ENCODE results near the gene SLC25A34. TPM values are rescaled to one million over a fixed set of nuclear protein-coding genes. Genes with fewer than 3 reads are reported as not detected.
A peak's percentile ranks its signal among the peaks of the same experiment; 100 is the strongest.

SLC25A34 gene
- total RNA-seq, 4 donors from 2014 or later: 0.66 to 0.97 (median 0.76) TPM

DNA sequence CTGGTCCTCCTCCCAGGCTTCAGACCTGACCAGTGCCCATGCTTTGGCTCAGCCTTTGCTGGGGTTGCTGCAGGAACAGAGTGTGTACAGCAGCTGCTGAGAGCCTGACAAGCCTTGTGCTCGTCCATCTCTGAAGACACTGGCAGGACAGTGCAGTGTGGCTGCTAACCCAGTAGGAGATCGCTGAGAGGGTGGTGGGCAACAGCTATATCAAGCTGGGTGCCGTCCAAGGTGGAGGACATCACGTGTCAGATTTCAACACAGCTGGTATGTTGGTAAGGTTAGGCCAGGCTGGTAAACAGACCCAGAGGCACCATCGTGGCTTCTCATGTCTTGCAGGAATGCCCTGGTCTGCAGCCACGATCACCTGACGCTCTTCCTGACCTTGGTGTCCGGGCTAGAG is 17.9 kb upstream of the SLC25A34 start:
- Histone ChIP-seq H3K27me3 (no peaks in the 10 kb centered on the region), H3K4me3 (no peak overlapping the region), H3K27ac (replicated peaks in 1 of 4) (peak overlapping the region in 3 of 4 donors; percentile 13 to 62 (median 16)), H3K4me1 (peaks cover 55 to 62% (median 61%) of the 10 kb centered on the region in 4 donors), H3K36me3 (peaks cover 53 to 74% (median 72%) of the 10 kb centered on the region in 4 donors), H3K9me3 (no peaks in the 10 kb centered on the region)
- WGBS: 97% methylated on average over 3 of the region's 8 CpGs
- DNase-seq (ENCODE audit: extremely low spot score): no peak
- TF ChIP-seq POLR2A (IDR thresholded peaks at IDR 0.05; ENCODE audit: low read depth) (no peak), POLR2AphosphoS5 (IDR thresholded peaks at IDR 0.05) (no peak), CTCF (IDR thresholded peaks at IDR 0.05) (no peak), EP300 (IDR thresholded peaks at IDR 0.05) (no peak)
- intact Hi-C loops (cut with DNase I): no loop called here

GRCh38 chr1:15719381-15720120 is 16.5 kb upstream of the SLC25A34 start:
- intact Hi-C loops (cut with DNase I): no loop called here
- Histone ChIP-seq H3K36me3 (peaks cover 60 to 87% (median 85%) of the 10 kb centered on the region in 4 donors), H3K27ac (replicated peaks in 1 of 4) (no peak overlapping the region)

DNA sequence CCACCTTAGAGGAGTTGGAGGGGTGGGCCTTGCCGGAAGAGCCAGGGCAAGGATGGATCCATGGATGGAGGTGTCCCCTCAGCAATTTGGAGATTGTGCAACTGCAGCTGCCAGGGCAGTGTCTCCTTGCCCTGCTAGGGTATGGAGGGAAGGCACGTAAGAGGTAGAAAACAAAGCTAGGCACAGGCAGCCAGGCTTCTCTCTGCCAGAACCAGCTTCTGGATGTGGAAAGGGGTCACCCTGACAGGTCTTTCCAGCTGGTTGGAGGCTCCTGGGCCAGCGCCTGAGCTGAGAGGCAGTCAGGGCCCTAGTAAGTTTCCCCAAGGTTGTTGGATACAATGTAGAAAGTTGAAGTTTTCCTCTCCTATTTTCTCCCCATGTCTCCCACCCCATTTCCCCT is 15.2 kb upstream of the SLC25A34 start:
- no peak for DNase-seq (ENCODE audit: extremely low spot score)
- Histone ChIP-seq H3K27ac (replicated peaks in 1 of 4) (no peak overlapping the region), H3K36me3 (peaks cover 68 to 100% (median 97%) of the 10 kb centered on the region in 4 donors), H3K4me1 (peaks cover 29 to 41% (median 36%) of the 10 kb centered on the region in 4 donors), H3K9me3 (no peaks in the 10 kb centered on the region), H3K4me3 (no peak overlapping the region), H3K27me3 (no peaks in the 10 kb centered on the region)
- TF ChIP-seq CTCF (IDR thresholded peaks at IDR 0.05): no peak
- TF ChIP-seq EP300 (IDR thresholded peaks at IDR 0.05): no peak
- TF ChIP-seq POLR2A (IDR thresholded peaks at IDR 0.05; ENCODE audit: low read depth): no peak
- no peak for TF ChIP-seq POLR2AphosphoS5 (IDR thresholded peaks at IDR 0.05)
- intact Hi-C loops (cut with DNase I): no loop called here
- 100% methylated on average over 3 of the region's 3 CpGs for WGBS

More at GRCh38 chr1:15719381-15720120, 16.5 kb upstream of the SLC25A34 start:
- no peaks in the 10 kb centered on the region for H3K27me3 ChIP-seq
- no peak for DNase-seq (ENCODE audit: extremely low spot score)
- peaks cover 42 to 49% (median 49%) of the 10 kb centered on the region in 4 donors for H3K4me1 ChIP-seq
- no peak overlapping the region for H3K4me3 ChIP-seq
- no peaks in the 10 kb centered on the region for H3K9me3 ChIP-seq
- TF ChIP-seq POLR2AphosphoS5 (IDR thresholded peaks at IDR 0.05): no peak
- TF ChIP-seq POLR2A (IDR thresholded peaks at IDR 0.05; ENCODE audit: low read depth): no peak
- no peak for TF ChIP-seq CTCF (IDR thresholded peaks at IDR 0.05)
- no peak for TF ChIP-seq EP300 (IDR thresholded peaks at IDR 0.05)
- 93% methylated on average over 12 of the region's 12 CpGs for WGBS

DNA sequence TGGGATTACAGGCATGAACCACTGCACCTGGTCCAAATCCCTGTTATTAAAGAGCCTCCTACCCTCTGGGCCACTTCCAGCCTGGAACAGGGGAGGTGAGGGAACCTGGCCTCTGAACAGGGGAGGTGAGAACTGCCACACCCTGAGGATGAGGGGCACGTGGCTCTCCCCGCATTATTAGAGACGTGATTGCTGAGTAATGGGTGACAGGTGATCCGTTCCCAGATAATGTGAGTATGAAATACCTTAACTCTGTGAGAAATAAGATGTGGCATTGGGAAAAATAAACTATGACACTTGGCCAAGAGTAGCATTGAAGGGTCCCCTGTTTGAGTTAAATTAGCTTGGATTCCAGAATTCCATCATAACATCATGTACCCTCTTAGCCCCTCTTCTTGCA is 13.6 kb upstream of the SLC25A34 start:
- peaks cover 69 to 100% (median 98%) of the 10 kb centered on the region in 4 donors for H3K36me3 ChIP-seq
- 87% methylated on average over 4 of the region's 4 CpGs for WGBS
- H3K4me1 ChIP-seq: peaks cover 14 to 26% (median 20%) of the 10 kb centered on the region in 4 donors
- no peak for DNase-seq (ENCODE audit: extremely low spot score)
- no peak overlapping the region for H3K4me3 ChIP-seq
- H3K9me3 ChIP-seq: no peaks in the 10 kb centered on the region
- no peak overlapping the region for H3K27ac ChIP-seq (replicated peaks in 1 of 4)
- intact Hi-C loops (cut with DNase I): no loop called here
- TF ChIP-seq POLR2AphosphoS5 (IDR thresholded peaks at IDR 0.05) (no peak), CTCF (IDR thresholded peaks at IDR 0.05) (no peak), EP300 (IDR thresholded peaks at IDR 0.05) (no peak), POLR2A (IDR thresholded peaks at IDR 0.05; ENCODE audit: low read depth) (no peak)
- no peaks in the 10 kb centered on the region for H3K27me3 ChIP-seq

All from esophagus muscularis mucosa (tissue), 4 donors.